Stimulated activated CD4-positive, alpha-beta T cell treated with anti-CD3 and anti-CD28 coated beads, Interleukin-4, amount 100 ng/mL, for 48 hours (primary cell): ENCODE measurements around the gene RNF167.
A peak's percentile ranks its signal among the peaks of the same experiment; 100 is the strongest.

Experiments
- DNase-seq, 2 donors: peaks; one replicate each; pipeline ENCODE4 v3.0.0-alpha.2; 2020; ENCODE audit warnings: low read depth in 2 of 2

Gene RNF167

GRCh38 chr17:4953451-4953961 is 13.4 kb downstream of the RNF167 start:
- DNase-seq = no peak

DNA sequence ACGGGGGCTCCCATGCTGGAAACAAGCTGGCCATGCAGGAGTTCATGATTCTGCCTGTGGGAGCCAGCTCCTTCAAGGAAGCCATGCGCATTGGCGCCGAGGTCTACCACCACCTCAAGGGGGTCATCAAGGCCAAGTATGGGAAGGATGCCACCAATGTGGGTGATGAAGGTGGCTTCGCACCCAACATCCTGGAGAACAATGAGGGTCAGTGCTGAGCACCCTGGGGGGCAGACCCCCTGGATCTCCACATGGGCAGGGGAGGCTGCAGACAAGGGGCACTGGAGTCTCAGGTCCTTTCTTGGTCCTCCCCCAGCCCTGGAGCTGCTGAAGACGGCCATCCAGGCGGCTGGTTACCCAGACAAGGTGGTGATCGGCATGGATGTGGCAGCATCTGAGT is 15.0 kb downstream of the RNF167 start:
- DNase-seq = no peak

GRCh38 chr17:4956493-4957061 is 16.5 kb downstream of the RNF167 start:
- peak in 1 of 2 donors; percentile 50 for DNase-seq

GRCh38 chr17:4958102-4958501 is 18.0 kb downstream of the RNF167 start:
- DNase-seq = no peak

- no peak for DNase-seq
Observed at GRCh38 chr17:4959261-4959965, 19.3 kb downstream of the RNF167 start.

DNA sequence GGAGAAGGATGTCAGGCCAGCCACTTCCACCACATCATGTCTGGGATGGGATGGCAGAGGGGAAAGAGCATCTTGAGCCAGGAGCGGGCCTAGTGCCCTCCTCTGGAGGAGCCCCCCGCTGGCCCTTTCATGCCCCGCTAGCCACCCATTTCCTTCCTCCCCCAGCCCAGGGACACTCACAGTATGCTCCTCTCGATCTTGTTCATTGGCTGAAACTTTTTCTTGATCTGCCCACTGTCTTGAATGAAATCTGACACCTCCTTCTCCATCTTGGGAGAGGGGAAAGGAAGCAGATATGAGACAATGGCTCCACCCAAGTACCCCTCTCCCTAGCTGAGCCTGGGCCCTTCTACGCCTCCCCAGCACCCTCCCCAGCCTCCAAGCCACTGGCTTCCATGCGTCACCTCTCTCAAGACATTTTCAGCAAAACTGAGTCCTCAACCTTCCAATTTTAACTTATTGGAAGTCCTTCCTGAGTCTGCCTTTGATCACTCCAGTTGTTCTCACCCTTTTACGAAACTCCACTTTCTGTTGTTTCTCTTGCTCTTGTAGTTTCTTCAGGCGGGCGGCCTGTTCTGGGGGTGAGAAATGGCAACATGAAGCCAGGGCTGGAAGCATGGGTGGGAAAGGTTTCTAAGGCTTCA is 20.3 kb downstream of the RNF167 start:
- DNase-seq = no peak

- DNase-seq = no peak
Observed at GRCh38 chr17:4965311-4965986, 25.4 kb downstream of the RNF167 start.

DNA sequence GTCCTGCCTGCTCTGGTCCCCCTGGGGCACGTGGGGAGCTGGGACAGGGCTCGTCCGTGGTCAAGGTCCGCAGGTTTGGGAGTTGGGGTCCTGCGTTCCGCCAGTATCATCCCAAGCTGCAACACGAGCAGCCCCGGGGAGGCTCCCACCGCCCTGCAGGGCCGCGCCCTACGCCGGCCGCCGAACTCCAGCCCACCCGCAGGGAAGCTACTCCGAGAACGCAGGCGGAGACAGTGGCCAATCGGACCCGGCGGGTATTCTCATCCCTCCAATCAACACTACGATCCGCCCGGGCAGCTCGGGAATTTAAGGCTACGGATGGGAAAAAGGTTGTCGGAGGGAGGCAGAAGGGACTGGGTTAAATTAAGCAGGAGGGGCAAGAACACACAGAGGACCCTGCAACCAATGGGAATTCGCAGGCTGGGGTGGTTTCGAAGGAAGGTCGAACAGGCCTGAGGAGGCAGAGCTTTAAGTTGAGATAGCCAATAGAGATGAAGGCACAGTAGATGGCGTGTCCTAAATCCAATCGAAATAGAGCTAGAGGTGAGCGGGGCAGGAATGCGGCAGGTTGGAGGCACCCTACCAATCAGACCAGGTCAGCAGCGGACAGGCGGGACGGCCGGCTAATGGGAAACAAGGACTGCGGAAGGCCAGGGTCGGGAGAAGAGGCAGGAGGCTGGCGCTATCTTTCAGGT is 26.9 kb downstream of the RNF167 start:
- peak; percentile 77 to 93 for DNase-seq

DNA sequence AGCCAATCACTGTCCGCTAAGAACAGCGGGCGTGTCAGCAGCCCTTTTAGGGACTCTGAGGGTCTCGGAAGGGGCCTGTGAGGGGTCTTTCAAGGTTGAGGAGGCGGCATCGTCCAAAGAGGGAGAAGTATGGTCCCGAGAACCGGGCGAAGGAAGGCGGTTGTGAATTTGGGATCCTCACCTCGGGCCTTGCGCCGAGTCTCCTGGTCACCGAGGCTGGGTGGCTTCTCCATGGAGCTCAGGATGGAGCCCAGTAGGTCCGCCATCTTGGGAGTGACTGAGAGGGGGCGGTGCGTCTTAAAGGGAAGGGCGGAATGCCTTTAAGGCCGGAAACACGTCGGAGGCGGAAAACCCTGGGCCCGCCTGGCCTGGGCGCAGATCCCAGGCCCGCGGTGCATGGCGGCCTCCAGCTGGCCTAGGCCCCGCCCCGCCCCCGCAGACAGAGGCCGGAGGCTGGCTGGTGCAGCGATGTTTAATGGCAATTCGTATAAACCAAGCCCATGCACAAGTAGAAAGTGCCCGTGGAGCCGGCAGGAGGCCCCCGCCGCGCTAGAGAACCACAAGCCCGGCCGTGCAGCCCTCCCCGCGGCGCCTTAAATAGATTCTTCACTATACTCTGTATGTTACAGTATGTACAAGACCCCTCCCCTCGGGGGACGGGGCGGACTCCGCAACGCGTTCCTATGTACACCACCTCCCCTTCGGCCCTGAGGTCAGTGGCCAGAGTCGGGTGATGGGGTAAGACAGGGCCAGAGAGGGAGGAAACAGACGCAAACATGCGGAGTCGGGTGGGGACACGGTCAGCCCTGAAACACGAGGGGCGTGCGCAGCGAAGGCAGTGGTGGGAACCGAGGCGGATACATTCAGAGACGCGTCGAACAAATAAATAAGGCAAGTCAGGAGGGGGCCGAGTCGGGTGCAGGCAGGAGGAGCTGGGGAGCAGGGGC is 27.7 kb downstream of the RNF167 start, which contains the start of gene SPAG7:
Gene SPAG7 (minus strand): TSS at position 279 of the 947 bp plus-strand sequence. CDS start 13 bp downstream, at position 266.
- DNase-seq = peak; percentile 87 to 90

GRCh38 chr17:4968486-4969046 is 28.5 kb downstream of the RNF167 start:
- peak; percentile 16 to 38 for DNase-seq

DNA sequence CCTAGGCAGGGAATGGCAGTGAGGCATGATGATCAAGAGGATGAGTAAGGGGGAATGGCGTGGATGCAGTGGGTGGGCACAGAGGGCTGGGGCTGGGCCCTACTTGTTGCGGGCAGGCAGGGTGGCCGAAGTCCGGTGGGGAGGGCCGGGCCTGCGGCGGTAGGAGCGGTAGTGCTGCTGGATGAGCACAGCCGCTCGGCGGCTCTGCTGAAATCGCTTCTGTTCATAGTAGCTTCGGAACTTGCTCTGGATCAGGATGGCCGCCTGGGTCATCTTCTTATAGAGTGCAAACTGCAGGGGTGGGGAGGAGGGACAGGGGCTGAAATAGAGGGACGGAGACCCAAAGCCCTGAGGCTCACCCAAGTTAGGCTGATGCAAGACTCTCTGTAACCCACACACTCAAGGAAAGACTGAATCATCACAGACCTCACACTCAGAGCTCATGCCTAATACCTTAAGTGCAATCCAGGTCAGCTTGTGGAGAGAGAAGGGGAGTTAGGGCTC is 29.0 kb downstream of the RNF167 start:
- peak in 1 of 2 donors; percentile 34 for DNase-seq

- DNase-seq = peak; percentile 32 to 42
Observed at GRCh38 chr17:4969551-4970173, 29.6 kb downstream of the RNF167 start.

DNA sequence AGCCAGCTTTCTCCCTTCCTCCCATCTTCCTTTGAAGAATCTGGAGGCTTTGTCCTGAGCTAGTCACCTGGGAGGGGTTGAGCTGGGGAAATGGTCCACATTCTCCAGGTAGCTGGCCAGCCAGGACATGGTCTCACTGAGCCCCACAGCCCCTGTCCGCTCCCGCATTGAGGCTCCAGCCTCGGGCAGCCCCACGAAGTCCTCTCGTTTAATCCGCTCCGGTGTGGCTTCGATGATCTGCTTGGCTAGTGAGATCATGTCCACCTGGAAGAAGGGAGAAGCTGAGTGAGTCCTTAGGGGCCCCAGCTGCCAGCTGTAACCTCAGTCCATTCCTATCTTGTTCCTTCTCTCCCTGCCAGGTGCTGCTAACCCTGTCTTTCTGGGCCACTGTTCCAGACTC is 30.2 kb downstream of the RNF167 start:
- no peak for DNase-seq

GRCh38 chr17:4971826-4972225 is 31.8 kb downstream of the RNF167 start:
- DNase-seq = no peak

DNA sequence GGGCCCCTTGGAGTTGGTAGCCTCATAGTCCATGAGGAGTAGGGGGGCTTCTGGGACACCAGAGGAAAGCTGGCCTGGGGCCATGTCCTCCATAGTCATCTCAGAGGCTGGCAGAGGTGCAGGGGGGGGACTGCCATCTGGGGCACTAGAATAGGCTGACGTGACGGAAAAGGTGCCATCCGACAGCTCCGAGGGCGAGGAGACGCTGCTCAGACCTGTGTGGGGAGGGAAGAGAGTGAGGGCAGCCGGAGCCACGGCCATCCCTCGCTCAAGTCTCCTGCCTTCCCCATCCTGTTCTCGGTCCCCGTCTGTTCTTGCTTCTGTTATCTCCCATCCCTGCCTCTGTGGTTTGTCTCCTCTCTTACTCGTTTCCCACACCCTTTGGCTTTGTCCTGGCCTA is 32.3 kb downstream of the RNF167 start:
- DNase-seq = no peak

DNA sequence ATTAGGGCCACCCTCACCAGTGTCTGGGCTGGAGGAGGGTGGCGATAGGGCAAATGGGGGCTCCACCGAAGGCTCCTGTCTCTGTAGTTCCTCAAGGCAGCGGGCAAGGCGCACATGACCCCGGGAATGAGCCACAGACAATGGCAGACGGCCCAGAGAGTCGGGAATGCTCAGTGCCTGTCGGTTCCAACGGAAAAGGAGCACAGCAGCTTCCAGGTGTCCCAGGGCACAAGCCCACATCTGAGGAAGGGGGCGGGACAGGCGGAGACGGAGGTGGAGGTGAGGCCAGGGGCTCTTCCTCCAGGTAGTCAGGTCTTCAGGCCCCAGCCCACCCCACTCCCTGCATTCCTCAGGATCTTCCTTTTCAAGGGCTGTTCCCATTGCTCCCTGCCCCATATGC is 32.7 kb downstream of the RNF167 start:
- no peak for DNase-seq

DNA sequence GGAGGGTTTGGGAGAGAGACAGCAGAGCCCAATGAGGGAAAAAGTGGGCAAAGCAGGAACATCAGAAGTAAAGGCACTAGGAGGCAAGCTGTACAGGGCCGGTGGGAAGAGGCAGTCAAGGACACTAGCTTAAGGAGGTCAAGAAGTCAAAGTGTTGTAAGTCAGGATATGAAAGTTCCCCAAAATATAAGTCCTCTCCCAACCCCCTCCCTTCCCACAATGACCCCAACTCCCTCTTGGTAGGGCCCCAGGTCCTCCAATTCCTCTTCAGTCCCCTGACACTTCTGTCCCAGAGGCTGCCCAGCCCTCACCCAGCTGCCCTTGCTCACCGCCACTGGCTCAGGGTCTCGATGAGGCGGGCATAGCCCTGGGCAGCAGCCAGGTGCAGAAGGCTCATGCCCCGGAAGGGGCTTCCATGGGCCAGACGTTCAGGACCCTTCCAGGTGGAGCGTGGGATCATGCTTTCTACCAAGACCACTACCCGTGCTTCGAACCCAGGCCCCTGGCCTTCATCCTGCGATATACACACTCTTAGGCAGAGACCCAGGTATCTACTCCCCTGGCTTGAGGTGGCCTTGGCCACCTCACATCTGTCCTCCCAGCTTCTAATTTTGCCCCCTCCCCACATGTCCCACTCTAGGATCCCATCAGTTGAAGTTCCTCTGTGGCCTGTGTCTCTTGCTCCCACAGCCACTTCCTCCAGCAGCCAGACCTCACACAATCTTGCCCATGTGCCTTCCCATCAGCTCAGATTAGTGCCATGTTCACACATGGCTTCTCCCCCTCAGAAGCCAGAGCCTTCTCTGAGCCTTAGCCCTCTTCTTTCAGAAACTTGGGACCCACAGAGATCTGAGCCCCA is 33.4 kb downstream of the RNF167 start:
- DNase-seq = no peak

DNA sequence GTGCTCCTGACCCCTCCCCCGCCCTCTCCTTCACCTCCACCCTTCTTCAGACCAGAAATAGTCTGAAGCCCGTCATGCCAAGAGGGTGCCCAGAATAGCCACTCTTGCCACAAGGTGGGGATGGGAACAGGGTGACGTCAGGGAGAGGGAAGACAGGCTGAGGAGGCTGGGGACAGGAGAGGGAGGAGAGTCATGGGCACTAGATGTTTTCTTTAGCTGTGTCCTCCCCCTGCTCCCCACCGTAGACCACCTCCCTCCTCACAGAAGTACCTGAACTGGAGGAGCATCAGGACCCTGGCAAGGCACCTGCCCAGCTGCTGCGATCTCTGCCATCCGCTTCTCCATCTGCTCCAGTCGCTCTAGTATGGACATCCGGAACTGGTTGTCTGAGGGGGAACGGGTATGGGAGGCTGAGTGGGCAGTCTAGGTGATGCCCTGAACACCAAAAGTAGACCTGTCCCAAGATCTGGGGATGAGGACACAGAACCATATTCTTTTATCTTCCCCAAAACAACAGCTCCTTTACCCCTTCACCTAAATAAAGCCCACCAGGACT is 34.1 kb downstream of the RNF167 start:
- no peak for DNase-seq
